Mesenchymal stem cell (in vitro differentiated cells and primary cell): ENCODE data around the gene DPF3.
A peak's percentile ranks its signal among the peaks of the same experiment; 100 is the strongest.

ENCODE experiments used
- DNase-seq: peaks from one replicate; pipeline ENCODE4 v3.0.0-alpha.2; 2013
- H2AFZ ChIP-seq: one replicate; pipeline ENCODE4 v1.6.1; 2013; ENCODE audit warnings: low read depth, mild to moderate bottlenecking, control low read depth, inconsistent platforms, low read length, moderate library complexity
- H2AK5ac ChIP-seq: 2 replicates; pipeline ENCODE4 v1.6.1; 2013; ENCODE audit warnings: low read length, moderate library complexity, mild to moderate bottlenecking, inconsistent platforms; ENCODE audit not compliant: severe bottlenecking
- H2BK120ac ChIP-seq: one replicate; pipeline ENCODE4 v1.6.1; 2013; ENCODE audit warnings: low read depth, mild to moderate bottlenecking, inconsistent platforms, low read length, moderate library complexity
- H2BK12ac ChIP-seq, 2 experiments: one replicate each; pipeline ENCODE4 v1.6.1; 2013; ENCODE audit warnings: inconsistent platforms in 2 of 2, low read length in 2 of 2, mild to moderate bottlenecking in 2 of 2, moderate library complexity in 2 of 2, control low read depth in 1 of 2
- H2BK15ac ChIP-seq: one replicate; pipeline ENCODE4 v1.6.1; 2013; ENCODE audit warnings: mild to moderate bottlenecking, low read depth, inconsistent platforms; ENCODE audit not compliant: poor library complexity, severe bottlenecking
- H2BK5ac ChIP-seq: 2 replicates; pipeline ENCODE4 v1.6.1; 2013; ENCODE audit warnings: low read depth, mild to moderate bottlenecking, low read length, control low read depth, inconsistent platforms; ENCODE audit not compliant: poor library complexity, severe bottlenecking
- H3K14ac ChIP-seq, 2 experiments: one replicate each; pipeline ENCODE4 v1.6.1; 2013; ENCODE audit warnings: inconsistent platforms in 2 of 2, low read length in 2 of 2, control low read depth in 1 of 2, mild to moderate bottlenecking in 1 of 2, moderate library complexity in 1 of 2
- H3K18ac ChIP-seq, 2 experiments: one replicate each; pipeline ENCODE4 v1.6.1; 2013; ENCODE audit warnings: inconsistent platforms in 2 of 2, low read length in 2 of 2, control low read depth in 1 of 2, low read depth in 1 of 2, mild to moderate bottlenecking in 1 of 2
- H3K23ac ChIP-seq, 2 experiments: one replicate each; pipeline ENCODE4 v1.6.1; 2013; ENCODE audit warnings: inconsistent platforms in 2 of 2, low read length in 2 of 2, mild to moderate bottlenecking in 2 of 2, moderate library complexity in 2 of 2, control low read depth in 1 of 2
- H3K27ac ChIP-seq: 2 replicates; pipeline ENCODE4 v1.5.1; 2013; ENCODE audit warnings: mild to moderate bottlenecking, moderate library complexity, low read length, control low read depth, inconsistent platforms; ENCODE audit not compliant: poor library complexity, severe bottlenecking
- H3K27me3 ChIP-seq, 2 experiments: 2 replicates each; pipeline versions ENCODE4 v1.6.1 to v1.7.0; 2013; ENCODE audit warnings: low read length in 2 of 2, mild to moderate bottlenecking in 2 of 2, moderate library complexity in 2 of 2, control low read depth in 1 of 2, inconsistent platforms in 1 of 2; ENCODE audit not compliant: control insufficient read depth in 1 of 2, insufficient read depth in 1 of 2
- H3K36me3 ChIP-seq, 2 experiments: 2 replicates each; pipeline versions ENCODE4 v1.6.1 to v1.7.0; 2013; ENCODE audit warnings: low read length in 2 of 2, control low read depth in 1 of 2, inconsistent platforms in 1 of 2, low read depth in 1 of 2, mild to moderate bottlenecking in 1 of 2; ENCODE audit not compliant: insufficient read depth in 2 of 2, control insufficient read depth in 1 of 2
- H3K4ac ChIP-seq, 2 experiments: one replicate each; pipeline ENCODE4 v1.6.1; 2013; ENCODE audit warnings: inconsistent platforms in 2 of 2, low read length in 2 of 2, mild to moderate bottlenecking in 2 of 2, moderate library complexity in 2 of 2, control low read depth in 1 of 2, low read depth in 1 of 2
- H3K4me1 ChIP-seq: 2 replicates; pipeline ENCODE4 v1.6.1; 2013; ENCODE audit warnings: low read depth, low read length, control low read depth; ENCODE audit not compliant: control insufficient read depth, insufficient read depth
- H3K4me2 ChIP-seq: 2 replicates; pipeline ENCODE4 v1.6.1; 2013; ENCODE audit warnings: low read length, mild to moderate bottlenecking, inconsistent platforms; ENCODE audit not compliant: poor library complexity, severe bottlenecking
- H3K4me3 ChIP-seq, 2 experiments: 2 replicates each; pipeline versions ENCODE4 v1.5.1 to v1.7.0; 2013; ENCODE audit warnings: low read length in 2 of 2, mild to moderate bottlenecking in 2 of 2, control low read depth in 1 of 2, low read depth in 1 of 2; ENCODE audit not compliant: insufficient read depth in 1 of 2
- H3K79me1 ChIP-seq: replicated peaks from 2 replicates; pipeline ENCODE4 v1.6.1; 2013; ENCODE audit warnings: mild to moderate bottlenecking, control low read depth, low read length, inconsistent platforms; ENCODE audit not compliant: poor library complexity, severe bottlenecking
- H3K9ac ChIP-seq: 2 replicates; pipeline ENCODE4 v1.7.0; 2013; ENCODE audit warnings: mild to moderate bottlenecking, low read length, moderate library complexity
- H3K9me3 ChIP-seq: 2 replicates; pipeline ENCODE4 v1.7.0; 2013; ENCODE audit warnings: mild to moderate bottlenecking, low read length; ENCODE audit not compliant: control insufficient read depth
- H4K8ac ChIP-seq: one replicate; pipeline ENCODE4 v1.6.1; 2013; ENCODE audit warnings: inconsistent platforms, mild to moderate bottlenecking, low read length, moderate library complexity
- H4K91ac ChIP-seq: one replicate; pipeline ENCODE4 v1.6.1; 2013; ENCODE audit warnings: mild to moderate bottlenecking, low read length, inconsistent platforms
- WGBS: methylation state at CpG from one replicate; pipeline ENCODE4 v1.1.7; 2013; ENCODE audit warnings: mixed read lengths; 5-methylcytosine and 5-hydroxymethylcytosine counted together

DPF3 gene

DNA sequence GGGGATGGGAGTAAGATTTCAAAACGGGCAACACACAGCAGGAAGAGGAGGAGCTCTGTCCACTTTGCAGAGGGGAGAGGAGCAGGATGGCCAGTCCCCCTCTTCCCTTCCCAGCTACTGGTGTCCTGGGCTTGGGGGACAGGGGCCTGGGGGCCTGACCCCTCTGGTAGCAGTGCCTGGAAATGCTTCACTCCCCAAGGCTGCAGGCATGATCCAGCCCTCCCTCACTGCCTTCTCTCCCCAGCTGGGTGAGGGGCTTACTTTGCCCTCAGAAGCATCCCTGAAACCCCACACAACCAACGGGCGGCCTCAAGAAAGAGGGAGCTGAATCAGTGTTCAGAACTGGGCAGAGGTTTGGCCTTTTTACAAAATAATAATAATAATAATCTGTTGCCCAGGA, 279.5 kb downstream of the DPF3 start:
- WGBS: 73% methylated on average over 1 of the region's 3 CpGs
- no peaks in the 10 kb centered on the region for H3K36me3 ChIP-seq

DNA sequence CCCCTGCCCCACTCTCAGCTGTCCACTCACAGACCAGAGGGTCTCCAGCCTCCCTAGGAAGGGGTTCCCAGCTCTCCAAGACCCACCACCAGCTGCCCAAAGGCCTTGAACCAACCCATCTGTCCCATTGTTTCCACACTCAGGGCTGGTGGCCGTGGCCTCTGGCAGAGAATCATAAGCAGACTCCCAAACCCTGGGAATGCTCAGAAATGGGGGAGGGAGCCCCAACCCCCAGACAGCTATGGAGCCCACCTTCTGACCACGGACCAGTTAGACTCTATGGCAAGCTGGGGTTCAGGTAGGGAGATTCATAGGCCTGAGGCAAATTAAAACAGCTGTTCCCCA, 280.0 kb downstream of the DPF3 start:
- 100% methylated on average over 1 of the region's 2 CpGs for WGBS
- no peak overlapping the region for H3K23ac ChIP-seq
- no peaks in the 10 kb centered on the region for H3K36me3 ChIP-seq
- no peak overlapping the region for H2AFZ ChIP-seq
- H2BK120ac ChIP-seq: no peak overlapping the region
- no peaks in the 10 kb centered on the region for H3K79me1 ChIP-seq
- peak overlapping the region; percentile 19 for H4K91ac ChIP-seq
- H3K4me2 ChIP-seq: no peak overlapping the region
- peak overlapping the region; percentile 8 for H4K8ac ChIP-seq
- H2BK5ac ChIP-seq: no peak overlapping the region
- no peak overlapping the region for H3K4me3 ChIP-seq
- no peak for DNase-seq
- H3K4ac ChIP-seq: peak overlapping the region in 1 of 2 experiments; percentile 76
- no peak overlapping the region for H3K27ac ChIP-seq
- H3K14ac ChIP-seq: no peak overlapping the region
- H3K4me1 ChIP-seq: peaks cover 71% of the 10 kb centered on the region
- peak overlapping the region in 1 of 2 experiments; percentile 82 for H3K18ac ChIP-seq
- H2AK5ac ChIP-seq: peak overlapping the region; percentile 88
- no peaks in the 10 kb centered on the region for H3K27me3 ChIP-seq
- peak overlapping the region; percentile 2 to 79 for H2BK12ac ChIP-seq
- no peak overlapping the region for H3K9ac ChIP-seq
- no peaks in the 10 kb centered on the region for H3K9me3 ChIP-seq
- peak overlapping the region; percentile 38 for H2BK15ac ChIP-seq

More for the DNA sequence above, 279.5 kb downstream of the DPF3 start:
- H3K14ac ChIP-seq: peak overlapping the region in 1 of 2 experiments; percentile 63
- H3K9me3 ChIP-seq: no peaks in the 10 kb centered on the region
- no peak overlapping the region for H2BK5ac ChIP-seq
- peak overlapping the region in 1 of 2 experiments; percentile 18 for H3K18ac ChIP-seq
- H4K8ac ChIP-seq: peak overlapping the region; percentile 76
- no peak overlapping the region for H2BK15ac ChIP-seq
- peak overlapping the region; percentile 22 for H3K27ac ChIP-seq
- H2AFZ ChIP-seq: no peak overlapping the region
- no peaks in the 10 kb centered on the region for H3K27me3 ChIP-seq
- no peaks in the 10 kb centered on the region for H3K79me1 ChIP-seq
- H3K4ac ChIP-seq: peak overlapping the region in 1 of 2 experiments; percentile 27
- peak overlapping the region; percentile 2 to 79 for H2BK12ac ChIP-seq
- H3K9ac ChIP-seq: no peak overlapping the region
- no peak overlapping the region for H3K23ac ChIP-seq
- peaks cover 67% of the 10 kb centered on the region for H3K4me1 ChIP-seq
- no peak for DNase-seq
- peak overlapping the region; percentile 88 for H2AK5ac ChIP-seq
- no peak overlapping the region for H3K4me2 ChIP-seq
- H2BK120ac ChIP-seq: no peak overlapping the region
- no peak overlapping the region for H3K4me3 ChIP-seq
- peak overlapping the region; percentile 22 for H4K91ac ChIP-seq

DNA sequence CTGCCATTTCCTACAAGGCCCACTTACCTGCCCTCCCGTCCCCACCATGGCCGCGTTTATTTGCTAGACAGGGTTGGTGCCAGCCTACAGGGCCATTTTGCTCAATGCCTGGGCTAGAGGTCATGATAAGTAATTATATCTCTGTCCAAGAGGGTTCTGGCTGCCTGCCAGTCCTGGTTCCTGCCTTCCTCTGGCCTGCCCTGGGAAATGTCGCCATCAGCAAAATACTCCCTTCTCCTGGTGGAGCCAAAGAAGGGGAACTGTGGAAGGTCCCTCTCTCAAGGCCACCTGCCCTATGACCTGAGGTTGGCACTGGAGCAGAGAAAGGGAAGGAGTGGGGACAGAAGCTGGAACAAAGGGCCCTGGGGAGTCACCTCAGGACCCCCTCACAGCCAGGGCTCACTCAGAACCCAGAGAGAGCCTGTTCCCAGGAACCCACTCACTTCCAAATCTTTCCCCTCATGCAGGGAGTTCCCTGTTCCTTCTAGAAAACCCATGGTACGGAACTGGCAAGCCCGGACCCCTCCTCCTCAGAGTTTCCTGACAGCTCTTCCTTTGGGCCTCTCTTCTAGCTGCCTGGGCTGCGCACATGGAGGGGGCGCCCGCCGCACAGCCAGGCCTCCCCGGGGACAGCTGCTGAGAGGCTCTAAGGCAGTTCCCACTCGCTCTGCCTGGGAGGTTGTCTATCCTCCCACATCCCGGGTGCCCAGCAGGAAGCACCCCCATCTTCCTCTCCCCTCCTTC, 280.5 kb downstream of the DPF3 start:
- H3K79me1 ChIP-seq: no peaks in the 10 kb centered on the region
- H4K8ac ChIP-seq: peak overlapping the region; percentile 35
- peak overlapping the region; percentile 76 to 89 for H3K4ac ChIP-seq
- H2AK5ac ChIP-seq: peak overlapping the region; percentile 90
- H3K14ac ChIP-seq: no peak overlapping the region
- H3K4me3 ChIP-seq: no peak overlapping the region
- H2BK120ac ChIP-seq: peak overlapping the region; percentile 37
- H4K91ac ChIP-seq: peak overlapping the region; percentile 62
- peak overlapping the region in 1 of 2 experiments; percentile 82 for H3K18ac ChIP-seq
- 82% methylated on average over 12 of the region's 13 CpGs for WGBS
- H2AFZ ChIP-seq: no peak overlapping the region
- H2BK12ac ChIP-seq: peak overlapping the region; percentile 2 to 79
- H3K36me3 ChIP-seq: no peaks in the 10 kb centered on the region
- peak overlapping the region; percentile 83 for H2BK15ac ChIP-seq
- no peak overlapping the region for H3K27ac ChIP-seq
- H2BK5ac ChIP-seq: no peak overlapping the region
- H3K4me1 ChIP-seq: peaks cover 72% of the 10 kb centered on the region
- H3K23ac ChIP-seq: peak overlapping the region in 1 of 2 experiments; percentile 29
- DNase-seq: peak; percentile 39
- no peaks in the 10 kb centered on the region for H3K9me3 ChIP-seq
- H3K27me3 ChIP-seq: no peaks in the 10 kb centered on the region
- no peak overlapping the region for H3K4me2 ChIP-seq
- H3K9ac ChIP-seq: no peak overlapping the region

- Histone ChIP-seq H3K27ac (no peak overlapping the region), H3K4me1 (peaks cover 74% of the 10 kb centered on the region), H2AFZ (no peak overlapping the region), H2BK12ac (no peak overlapping the region), H4K91ac (no peak overlapping the region), H3K18ac (no peak overlapping the region), H4K8ac (no peak overlapping the region), H2BK120ac (no peak overlapping the region), H3K36me3 (no peaks in the 10 kb centered on the region), H2AK5ac (peak overlapping the region; percentile 14), H3K14ac (no peak overlapping the region), H3K4ac (no peak overlapping the region), H3K4me2 (no peak overlapping the region), H3K4me3 (no peak overlapping the region), H3K9me3 (no peaks in the 10 kb centered on the region), H3K79me1 (no peaks in the 10 kb centered on the region), H3K9ac (no peak overlapping the region), H2BK5ac (no peak overlapping the region), H3K27me3 (no peaks in the 10 kb centered on the region), H3K23ac (no peak overlapping the region), H2BK15ac (peak overlapping the region; percentile 73)
- over 99% methylated on average over 4 of the region's 4 CpGs for WGBS
- no peak for DNase-seq
Measured at GRCh38 chr14:72612041-72612440, 281.9 kb downstream of the DPF3 start.
